Progenitor cell of endocrine pancreas (in vitro differentiated cells): ENCODE data around the gene RBMS1. TPM values are rescaled to one million over a fixed set of nuclear protein-coding genes. Genes with fewer than 3 reads are reported as not detected.

ENCODE experiments used
- DNase-seq: peaks from one replicate; pipeline ENCODE4 v3.0.0; 2021; ENCODE audit warnings: low spot score; ENCODE audit not compliant: unreplicated experiment
- H3K27ac Mint-ChIP-seq: 2 replicates; pipeline ENCODE4 v1.8.0; 2021; ENCODE audit warnings: mild to moderate bottlenecking, moderate library complexity, mixed read lengths
- H3K27me3 Mint-ChIP-seq: 2 replicates; pipeline ENCODE4 v1.8.0; 2021; ENCODE audit warnings: mixed read lengths
- H3K36me3 Mint-ChIP-seq: 2 replicates; pipeline ENCODE4 v1.8.0; 2022; ENCODE audit warnings: mixed read lengths; ENCODE audit not compliant: insufficient read depth
- H3K4me1 Mint-ChIP-seq: 2 replicates; pipeline ENCODE4 v1.8.0; 2021; ENCODE audit warnings: low read depth, mixed read lengths
- H3K4me3 Mint-ChIP-seq: 2 replicates; pipeline ENCODE4 v1.8.0; 2021; ENCODE audit warnings: low read depth, mild to moderate bottlenecking, moderate library complexity, mixed read lengths
- H3K9me3 Mint-ChIP-seq: 2 replicates; pipeline ENCODE4 v1.8.0; 2021; ENCODE audit warnings: low read depth, mixed read lengths
- CTCF ChIP-seq: fragments of 200-600 bp; sonication (generic); IDR thresholded peaks from one replicate; pipeline ENCODE4 v1.5.0; 2021; ENCODE audit warnings: antibody characterized with exemption, mild to moderate bottlenecking; ENCODE audit not compliant: unreplicated experiment
- total RNA-seq: library from RNA; stranded (reverse); gene quantifications from 2 replicates; pipeline ENCODE4 v1.2.1, GENCODE V29; 2021

Gene RBMS1
- total RNA-seq, 1 donor from 2014 or later, result 59.8 TPM

- Mint-ChIP-seq H3K27me3 (peaks cover 4% of the 10 kb centered on the region), H3K36me3 (no peaks in the 10 kb centered on the region), H3K9me3 (no peaks in the 10 kb centered on the region), H3K27ac (no peak overlapping the region), H3K4me3 (no peak overlapping the region), H3K4me1 (peaks cover 37% of the 10 kb centered on the region)
- no peak for DNase-seq
- TF ChIP-seq CTCF, result no peak
Observed at GRCh38 chr2:160364364-160364763, 129.2 kb downstream of the RBMS1 start.

GRCh38 chr2:160363961-160364360 is 129.6 kb downstream of the RBMS1 start:
- Mint-ChIP-seq H3K9me3 (no peaks in the 10 kb centered on the region), H3K4me3 (no peak overlapping the region), H3K27ac (no peak overlapping the region), H3K4me1 (peaks cover 37% of the 10 kb centered on the region), H3K36me3 (no peaks in the 10 kb centered on the region), H3K27me3 (peaks cover 4% of the 10 kb centered on the region)
- TF ChIP-seq CTCF, result no peak
- no peak for DNase-seq

GRCh38 chr2:160363055-160363454 is 130.6 kb downstream of the RBMS1 start:
- H3K4me3 Mint-ChIP-seq, result no peak overlapping the region
- peaks cover 34% of the 10 kb centered on the region for H3K4me1 Mint-ChIP-seq
- H3K9me3 Mint-ChIP-seq, result no peaks in the 10 kb centered on the region

GRCh38 chr2:160362541-160362940 is 131.1 kb downstream of the RBMS1 start:
- no peak overlapping the region for H3K27ac Mint-ChIP-seq
- H3K36me3 Mint-ChIP-seq, result no peaks in the 10 kb centered on the region
- no peak for TF ChIP-seq CTCF

More at GRCh38 chr2:160363055-160363454, 130.6 kb downstream of the RBMS1 start:
- no peaks in the 10 kb centered on the region for H3K36me3 Mint-ChIP-seq
- H3K27ac Mint-ChIP-seq, result no peak overlapping the region
- no peak for DNase-seq
- no peak for TF ChIP-seq CTCF
- peaks cover 4% of the 10 kb centered on the region for H3K27me3 Mint-ChIP-seq

GRCh38 chr2:160362018-160362417 is 131.6 kb downstream of the RBMS1 start:
- Mint-ChIP-seq H3K36me3 (no peaks in the 10 kb centered on the region), H3K27ac (no peak overlapping the region), H3K4me1 (peaks cover 30% of the 10 kb centered on the region), H3K4me3 (no peak overlapping the region), H3K27me3 (peaks cover 4% of the 10 kb centered on the region), H3K9me3 (no peaks in the 10 kb centered on the region)
- TF ChIP-seq CTCF, result no peak
- DNase-seq, result no peak

More at GRCh38 chr2:160362541-160362940, 131.1 kb downstream of the RBMS1 start:
- peaks cover 30% of the 10 kb centered on the region for H3K4me1 Mint-ChIP-seq
- H3K9me3 Mint-ChIP-seq, result no peaks in the 10 kb centered on the region
- H3K27me3 Mint-ChIP-seq, result peaks cover 4% of the 10 kb centered on the region
- no peak for DNase-seq
- H3K4me3 Mint-ChIP-seq, result no peak overlapping the region
